ENCODE data around the gene RHAG.
"Not testable (repeated sequence)": the region's sequence is repeated elsewhere in the genome, so short reads cannot be mapped to it uniquely, and the experiment has no call there.

The RHAG gene

DNA sequence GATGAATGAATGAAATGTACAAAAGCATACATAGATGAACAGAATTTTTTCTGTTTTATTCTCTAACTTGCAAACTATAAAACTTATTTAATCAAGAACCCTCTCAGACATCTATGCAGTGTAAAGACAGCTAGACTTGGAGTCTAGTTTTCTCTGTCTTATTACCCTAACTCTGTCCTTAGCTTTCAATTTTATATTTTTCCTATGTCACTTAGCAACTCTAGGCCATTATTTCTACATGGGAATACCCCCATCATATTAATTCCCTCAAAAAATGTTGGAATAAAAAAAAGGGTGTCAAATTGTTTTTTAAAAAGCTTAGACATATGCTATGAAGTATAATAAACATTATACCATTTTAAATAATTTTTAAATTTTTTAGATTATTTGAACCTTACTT, 1.2 kb downstream of the RHAG start:
- DNase-seq, result no peak

DNA sequence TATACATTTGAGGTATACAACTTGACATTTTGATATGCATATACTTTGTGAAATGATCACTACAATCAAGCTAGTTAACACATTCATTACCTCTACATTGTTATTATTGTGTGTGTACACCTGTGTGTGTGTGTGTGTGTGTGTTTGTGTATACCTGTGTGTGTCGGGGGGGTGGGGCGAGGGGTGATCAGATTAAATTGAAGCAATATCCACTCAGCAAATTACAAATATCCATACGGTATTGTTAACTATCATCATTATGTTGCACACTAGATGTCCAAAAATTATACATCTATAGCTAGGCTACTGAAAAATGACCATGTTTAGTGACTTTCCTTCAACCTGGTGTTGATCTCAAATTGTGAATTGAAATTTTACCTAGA, 1.8 kb downstream of the RHAG start:
- DNase-seq, result no peak

DNA sequence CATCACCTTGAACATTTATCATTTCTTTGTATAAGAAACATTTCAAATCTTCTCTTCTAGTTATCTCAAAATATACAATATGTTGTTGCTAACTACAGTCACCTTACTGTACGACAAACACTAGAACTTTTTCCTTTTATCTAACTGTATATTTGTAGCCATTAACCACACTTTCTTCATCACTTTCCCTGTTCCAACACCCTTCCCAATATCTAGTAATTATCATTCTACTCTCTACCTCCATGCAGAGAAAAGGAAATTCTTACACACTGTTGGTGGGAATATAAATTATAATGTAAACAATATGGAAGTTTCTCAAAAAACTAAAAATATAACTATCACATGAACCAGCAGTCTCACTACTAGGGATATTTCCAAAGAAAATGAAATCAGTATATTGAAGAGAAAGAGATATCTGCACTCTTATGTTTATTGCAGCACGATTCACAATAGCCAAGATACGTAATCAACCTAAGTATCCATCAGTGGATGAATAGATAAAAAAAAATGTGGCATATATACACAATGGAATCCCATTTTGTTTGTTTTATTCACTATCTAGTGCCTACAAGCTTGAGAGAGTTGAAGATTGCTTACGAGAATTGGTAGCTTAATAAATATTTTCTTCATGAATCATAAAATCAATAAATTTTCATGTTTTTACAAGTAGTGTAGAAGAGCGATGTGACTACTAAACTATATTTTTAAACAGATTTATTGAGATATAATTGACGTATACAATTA, 2.4 kb downstream of the RHAG start:
- DNase-seq, result no peak

DNA sequence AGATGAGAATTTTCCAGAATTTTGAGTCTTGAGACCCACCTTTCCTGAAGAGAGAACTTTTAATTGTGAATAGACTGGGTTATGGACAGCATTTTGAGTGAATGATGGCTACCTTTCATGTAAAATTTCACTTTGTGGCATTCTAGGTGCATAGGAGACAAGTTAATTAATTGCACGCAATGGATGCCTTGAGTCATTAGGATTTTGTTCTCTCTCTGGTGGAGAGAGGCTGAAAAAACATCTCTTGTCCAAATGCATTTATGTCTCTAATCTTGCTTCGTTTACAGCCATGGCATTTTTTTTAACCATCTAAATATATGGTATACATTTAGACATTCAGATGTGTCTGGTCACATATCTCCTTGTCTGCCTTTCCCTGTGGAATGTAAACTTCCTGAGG, 3.1 kb downstream of the RHAG start:
- DNase-seq, result no peak

DNA sequence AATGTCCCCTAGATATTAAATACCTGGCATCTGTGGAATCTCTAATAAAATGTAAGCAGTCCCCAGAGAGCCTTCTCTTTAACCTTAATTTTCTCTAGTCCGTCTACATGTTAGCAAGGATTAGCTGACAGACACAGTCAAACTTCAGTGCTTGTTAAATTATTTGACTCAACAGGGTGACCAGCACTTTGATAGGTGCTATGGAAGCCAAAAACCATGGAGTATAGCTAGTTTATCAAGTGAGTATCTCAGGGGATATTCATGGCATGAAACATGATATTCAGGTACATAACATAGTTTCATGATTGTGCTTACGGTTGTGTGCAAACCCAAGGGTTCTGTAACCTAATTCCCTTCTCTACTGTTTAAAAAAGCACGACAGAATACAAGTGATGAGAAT, 3.9 kb downstream of the RHAG start:
- DNase-seq, result no peak

DNA sequence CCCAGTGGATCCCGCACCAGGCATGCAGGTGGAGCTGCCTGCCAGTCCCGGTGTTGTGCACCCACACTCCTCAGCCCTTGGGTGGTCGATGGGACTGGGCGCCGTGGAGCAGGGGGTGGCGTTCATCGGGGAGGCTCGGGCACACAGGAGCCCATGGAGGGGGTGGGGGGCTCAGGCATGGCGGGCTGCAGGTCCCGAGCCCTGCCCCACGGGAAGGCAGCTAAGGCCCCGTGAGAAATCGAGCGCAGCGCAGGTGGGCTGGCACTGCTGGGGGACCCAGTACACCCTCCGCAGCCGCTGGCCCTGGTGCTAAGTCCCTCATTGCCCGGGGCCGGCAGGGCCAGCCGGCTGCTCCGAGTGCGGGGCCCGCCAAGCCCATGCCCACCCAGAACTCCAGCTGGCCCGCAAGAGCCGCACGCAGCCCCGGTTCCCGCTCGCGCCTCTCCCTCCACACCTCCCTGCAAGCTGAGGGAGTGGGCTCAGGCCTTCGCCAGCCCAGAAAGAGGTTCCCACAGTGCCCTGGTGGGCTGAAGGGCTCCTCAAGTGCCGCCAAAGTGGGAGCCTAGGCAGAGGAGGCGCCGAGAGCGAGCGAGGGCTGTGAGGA, 7.1 kb downstream of the RHAG start:
- DNase-seq, result not testable (repeated sequence)

DNA sequence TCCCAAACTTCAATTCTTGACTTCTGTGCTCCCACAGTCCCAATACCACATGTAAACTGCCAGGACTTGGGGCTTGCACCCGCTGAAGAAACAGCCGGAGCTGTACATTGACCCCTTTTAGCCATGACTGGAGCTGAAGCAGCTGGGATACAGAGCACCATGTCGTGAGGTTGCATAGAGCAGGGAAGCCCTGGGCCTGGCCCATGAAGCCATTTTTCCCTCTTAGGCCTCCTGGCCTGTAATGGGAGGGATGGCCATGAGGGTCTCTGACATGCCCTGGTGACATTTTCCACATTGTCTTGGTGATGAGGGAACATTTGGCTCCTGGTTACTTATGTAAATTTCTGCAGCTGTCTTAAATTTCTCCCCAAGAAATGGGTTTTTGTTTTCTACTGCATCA, 9.8 kb downstream of the RHAG start:
- no peak for DNase-seq

DNA sequence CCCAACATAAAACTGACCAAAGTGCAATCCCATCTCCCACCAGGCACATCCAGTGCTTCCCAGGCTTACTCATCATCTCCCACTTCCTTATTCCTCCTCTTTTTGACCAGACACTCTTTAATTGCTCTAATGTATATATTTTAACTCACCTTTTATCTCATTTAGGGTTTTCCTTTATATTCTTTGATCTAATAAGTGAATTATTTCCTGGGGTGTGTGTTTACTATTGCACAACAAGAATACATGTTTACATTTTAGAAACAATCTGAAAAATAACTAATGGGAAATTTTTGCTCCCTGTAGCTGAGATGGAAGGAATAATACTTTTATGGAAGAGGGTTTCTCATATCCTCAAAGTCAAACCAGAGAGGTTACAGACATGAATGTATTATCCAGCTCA, 18.4 kb downstream of the RHAG start:
- no peak for DNase-seq

DNA sequence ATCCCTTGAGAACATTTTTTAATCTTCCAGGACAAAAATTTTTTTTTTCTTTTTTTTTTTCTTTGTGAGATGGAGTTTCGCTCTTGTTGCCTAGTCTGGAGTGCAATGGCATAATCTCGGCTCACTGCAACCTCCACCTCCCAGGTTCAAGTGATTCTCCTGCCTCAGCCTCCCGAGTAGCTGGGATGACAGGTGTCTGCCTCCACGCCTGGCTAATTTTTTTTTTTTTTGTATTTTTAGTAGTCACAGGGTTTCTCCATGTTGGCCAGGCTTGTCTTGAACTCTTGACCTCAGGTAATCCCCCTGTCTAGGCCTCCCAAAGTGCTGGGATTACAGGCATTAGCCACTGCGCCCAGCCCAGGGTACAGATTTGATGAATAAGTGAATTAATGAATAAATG, 22.5 kb downstream of the RHAG start:
- not testable (repeated sequence) for DNase-seq

DNA sequence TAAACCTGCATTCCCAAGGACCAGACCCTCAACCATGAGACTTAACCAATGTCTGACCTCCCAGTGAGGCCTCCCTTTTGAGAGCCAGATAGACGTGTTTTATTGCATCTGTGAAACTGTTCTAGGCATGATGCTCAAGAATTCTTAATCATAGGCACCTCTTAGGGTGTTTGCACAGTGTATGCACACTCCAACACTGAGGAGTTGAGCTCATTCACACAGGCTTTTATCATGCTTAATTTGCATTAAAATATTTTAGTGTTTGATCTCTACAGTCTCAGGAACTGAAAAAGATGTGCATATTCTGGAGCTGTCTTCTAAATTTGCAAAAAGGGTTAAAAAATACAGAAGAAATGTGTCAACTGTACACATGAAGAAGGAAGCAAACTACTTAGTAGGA, 27.4 kb downstream of the RHAG start:
- no peak for DNase-seq

DNA sequence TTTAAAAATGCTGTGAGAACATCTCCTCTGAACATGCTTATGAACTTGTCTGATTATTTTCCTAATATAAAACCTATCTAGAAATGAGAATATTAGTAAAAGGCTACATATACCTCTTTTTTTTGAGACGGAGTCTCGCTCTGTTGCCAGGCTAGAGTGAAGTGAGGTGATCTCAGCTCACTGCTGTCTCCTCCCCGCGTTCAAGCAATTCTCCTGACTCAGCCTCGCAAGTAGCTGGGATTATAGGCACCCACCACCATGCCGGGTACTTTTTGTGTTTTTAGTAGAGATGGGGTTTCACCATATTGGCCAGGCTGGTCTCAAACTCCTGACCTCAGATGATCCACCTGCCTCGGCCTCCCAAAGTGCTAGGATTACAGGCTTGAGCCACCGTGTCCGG, 28.4 kb downstream of the RHAG start:
- DNase-seq, result not testable (repeated sequence)

DNA sequence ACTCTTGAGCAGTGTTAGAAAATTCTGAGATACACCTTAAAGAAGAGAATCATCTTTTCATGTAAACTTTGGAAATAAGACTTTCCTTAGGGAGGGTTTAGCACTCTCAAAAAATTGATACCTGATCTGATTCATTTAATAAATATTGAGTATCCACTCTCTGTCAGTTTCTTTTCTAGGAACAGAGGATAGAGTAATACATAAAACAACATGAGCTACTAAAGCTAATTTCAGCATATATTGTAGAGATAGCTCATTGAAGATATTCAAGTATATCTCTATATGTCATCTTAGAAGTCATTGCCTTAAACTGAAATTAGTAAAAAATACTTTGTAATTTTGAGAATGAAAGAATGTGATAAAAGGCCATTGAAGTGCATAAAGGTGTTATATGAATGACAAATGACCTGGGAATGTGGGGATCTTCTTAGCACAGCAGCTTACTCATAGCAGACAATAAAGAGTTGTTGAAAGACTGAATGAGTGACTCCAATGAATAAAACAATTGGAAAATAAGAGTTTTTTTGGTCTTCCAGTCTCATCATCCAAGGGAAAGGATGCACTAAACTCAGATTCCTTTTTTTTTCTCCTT, 29.2 kb downstream of the RHAG start:
- DNase-seq, result no peak

DNA sequence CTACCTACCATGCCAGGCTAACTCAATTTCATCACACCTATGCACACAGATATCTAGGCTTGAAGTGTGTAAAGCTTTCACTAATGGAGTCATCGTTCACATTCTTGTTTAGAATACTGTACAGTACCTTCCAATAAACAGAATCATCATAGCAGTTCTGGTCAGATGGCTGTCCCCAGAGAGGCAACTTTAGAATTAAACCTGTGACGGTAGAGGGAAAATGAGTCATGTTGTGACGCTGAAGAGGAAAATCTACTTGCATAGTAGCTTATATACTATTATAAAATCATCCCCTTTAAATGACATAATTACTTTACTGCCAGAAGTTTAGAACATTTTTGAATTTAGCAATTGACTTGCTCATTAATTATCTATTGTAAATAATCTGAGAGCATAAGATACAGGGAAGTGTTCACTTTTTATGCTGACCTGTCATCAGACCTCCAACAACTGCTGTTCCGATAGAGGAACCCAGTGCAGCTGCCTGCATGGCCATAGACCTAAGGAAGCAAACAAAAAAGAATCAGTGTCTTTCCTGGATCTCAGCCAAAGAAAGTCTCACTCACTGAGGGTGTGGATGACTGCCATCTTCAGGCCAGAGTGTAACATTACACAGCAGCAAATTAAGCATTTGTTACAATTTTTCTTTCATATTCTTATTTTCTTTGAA, 29.8 kb downstream of the RHAG start:
- no peak for DNase-seq

DNA sequence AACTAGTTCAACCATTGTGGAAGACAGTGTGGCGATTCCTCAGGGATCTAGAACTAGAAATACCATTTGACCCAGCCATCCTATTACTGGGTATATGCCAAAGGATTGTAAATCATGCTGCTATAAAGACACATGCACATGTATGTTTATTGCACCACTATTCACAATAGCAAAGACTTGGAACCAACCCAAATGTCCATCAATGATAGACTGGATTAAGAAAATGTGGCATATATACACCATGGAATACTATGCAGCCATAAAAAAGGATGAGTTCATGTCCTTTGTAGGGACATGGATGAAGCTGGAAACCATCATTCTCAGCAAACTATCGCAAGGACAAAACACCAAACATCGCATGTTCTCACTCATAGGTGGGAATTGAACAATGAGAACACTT, 32.6 kb downstream of the RHAG start:
- not testable (repeated sequence) for DNase-seq

DNA sequence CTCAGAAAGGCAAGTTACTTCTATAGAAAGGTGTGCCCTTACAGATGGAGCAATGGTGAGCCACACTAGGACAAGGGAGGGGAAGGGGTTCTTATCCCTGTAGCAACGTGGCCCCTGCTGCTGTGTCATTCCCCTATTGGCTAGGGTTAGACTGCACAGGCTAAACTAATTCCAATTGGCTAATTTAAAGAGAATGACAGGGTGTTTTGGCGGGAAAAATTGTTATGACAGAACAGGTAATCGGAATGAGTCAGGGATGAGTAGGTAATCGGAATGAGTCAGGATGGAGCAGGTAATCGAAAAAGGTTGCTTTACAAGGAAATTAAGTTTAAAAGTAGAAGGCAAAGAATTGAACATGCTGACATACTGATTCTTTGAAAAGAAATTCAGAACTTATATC, 49.4 kb downstream of the RHAG start:
- DNase-seq, result not testable (repeated sequence)

DNA sequence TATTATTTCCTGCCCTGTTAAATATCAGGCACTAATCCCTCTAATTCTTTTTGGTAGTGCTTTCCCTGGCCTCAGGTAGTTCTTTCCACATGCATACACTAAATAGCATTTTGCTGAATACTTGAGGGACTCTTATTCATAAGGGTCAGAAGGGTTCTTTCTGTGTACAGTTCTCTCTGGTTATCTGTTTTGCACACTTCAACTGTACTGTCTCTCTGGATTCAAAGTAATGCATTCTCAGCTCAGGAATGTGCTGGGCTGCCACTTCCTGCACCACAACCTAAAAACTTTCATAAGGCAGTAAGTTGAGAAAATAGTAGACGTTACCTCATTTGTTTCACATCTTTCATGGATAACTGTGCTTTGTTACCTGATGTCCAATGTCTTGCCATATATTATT, 54.1 kb downstream of the RHAG start:
- no peak for DNase-seq

DNA sequence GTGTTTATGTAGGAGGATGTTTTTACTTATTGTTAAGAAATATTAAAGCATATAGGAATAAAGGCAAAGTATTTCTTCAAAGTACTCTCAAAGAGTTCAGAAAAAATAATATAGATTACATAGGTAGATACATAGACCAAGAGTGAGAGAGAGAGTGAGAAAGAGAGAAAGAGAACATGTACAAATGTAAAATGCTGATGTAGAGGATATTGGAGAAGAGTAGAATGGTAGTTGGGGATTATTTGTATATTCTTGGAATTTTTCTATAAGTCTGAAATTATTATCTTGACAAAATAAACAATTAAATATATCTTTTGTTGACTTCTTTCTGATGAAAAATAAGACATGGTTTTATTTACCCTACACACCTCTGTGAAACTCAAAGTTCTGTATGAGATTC, 57.0 kb downstream of the RHAG start:
- DNase-seq, result no peak

DNA sequence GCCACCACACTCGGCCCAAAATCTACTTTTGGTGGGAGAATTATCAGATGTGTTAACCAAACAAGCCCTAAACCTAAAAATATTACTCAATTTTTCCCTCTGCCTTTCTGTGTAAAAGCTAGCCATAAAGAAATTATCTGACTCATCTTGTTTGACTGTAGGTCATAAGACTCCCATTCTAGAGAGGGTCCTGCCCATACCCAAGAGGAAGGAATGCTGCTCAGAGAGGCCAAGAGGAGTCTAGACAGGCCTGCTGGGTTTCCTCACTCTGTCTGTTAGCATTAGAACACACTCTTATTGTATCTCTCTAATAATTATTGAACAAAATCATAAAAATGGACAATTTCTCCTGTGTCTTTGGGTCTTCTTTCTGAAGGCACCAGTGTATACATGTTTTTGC, 60.0 kb downstream of the RHAG start:
- DNase-seq, result no peak

DNA sequence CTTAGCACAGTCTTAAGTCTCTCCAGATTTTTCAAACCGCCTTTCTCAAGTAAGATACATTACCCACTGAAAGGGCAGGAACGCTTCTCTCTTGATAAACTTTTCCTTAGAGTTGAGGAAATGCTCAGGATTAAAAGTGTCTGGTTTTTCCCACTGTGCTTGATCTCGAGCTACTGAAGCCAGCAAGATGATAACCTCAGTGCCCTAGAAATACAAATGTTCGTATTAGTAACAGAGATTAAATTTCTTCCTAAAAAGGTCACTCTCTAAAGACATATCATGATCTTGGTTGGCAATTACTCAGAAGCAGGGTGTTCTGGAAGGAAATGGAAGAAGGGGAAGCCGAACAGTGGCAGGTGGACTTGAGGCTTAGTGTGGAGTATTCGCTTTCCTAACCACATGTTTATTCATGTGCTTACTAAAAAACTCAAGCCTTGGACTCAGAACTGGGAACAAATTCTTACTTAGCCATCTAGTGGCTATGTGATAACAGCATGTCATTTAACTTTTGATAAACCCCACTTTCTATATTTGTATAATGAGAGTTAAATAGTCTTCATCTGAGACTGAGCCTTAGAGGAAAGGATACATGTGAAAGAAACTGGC, 66.1 kb downstream of the RHAG start:
- no peak for DNase-seq

DNA sequence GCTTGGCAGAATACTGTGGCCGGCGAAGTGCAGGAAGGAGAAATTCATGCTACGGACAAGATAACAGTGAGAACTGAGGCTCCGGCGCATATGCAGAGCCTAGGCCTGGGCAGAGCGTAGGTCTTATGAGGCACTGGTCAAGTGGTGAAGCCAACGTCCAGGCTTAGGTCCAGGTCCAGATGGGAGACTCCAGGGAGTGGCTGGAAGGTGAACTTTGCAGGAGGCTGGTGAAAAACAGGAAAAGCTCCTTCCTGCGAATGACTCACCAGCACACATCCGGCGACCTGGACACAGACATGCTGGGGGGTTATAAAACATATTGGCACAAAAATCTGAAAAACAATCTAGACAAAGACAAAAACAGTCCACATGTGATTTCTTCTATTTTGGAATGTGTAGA, 70.8 kb downstream of the RHAG start:
- no peak for DNase-seq

DNA sequence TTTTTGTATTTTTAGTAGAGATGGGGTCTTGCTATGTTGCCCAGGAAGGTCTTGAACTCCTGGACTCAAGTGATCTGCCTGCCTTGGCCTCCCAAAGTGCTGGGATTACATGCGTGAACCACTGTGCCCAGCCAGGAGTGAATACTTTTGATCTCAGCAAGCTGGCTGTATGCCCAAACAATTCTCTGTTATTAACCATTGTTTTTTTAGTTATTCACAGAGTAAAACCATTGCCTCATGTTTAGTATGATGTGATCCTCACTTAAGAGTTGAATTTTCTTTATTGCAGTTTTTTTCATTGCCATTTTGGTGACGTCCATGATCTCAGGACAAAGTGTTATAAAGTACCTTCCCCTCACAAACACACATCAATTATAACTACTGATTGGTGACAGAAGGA, 71.4 kb downstream of the RHAG start:
- no peak for DNase-seq

DNA sequence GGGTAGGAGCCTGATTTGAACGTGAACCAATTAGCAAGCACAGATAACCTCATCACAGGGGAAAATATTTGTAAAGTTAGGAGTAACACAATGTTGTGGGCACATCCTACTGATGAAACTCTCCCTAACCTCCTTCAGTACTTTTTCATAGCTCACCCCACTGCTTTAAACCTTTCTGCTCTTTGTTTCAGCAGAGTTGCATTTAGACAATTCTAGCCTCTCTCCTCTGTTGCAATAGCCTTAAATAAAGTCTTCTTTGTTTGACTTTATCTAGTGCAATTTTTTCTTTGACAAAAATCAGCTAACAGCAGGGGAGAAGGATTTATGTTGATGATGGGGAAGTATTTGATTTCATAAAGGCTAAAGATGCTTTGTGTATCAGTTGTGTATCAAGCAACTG, 72.1 kb downstream of the RHAG start:
- DNase-seq, result no peak

DNA sequence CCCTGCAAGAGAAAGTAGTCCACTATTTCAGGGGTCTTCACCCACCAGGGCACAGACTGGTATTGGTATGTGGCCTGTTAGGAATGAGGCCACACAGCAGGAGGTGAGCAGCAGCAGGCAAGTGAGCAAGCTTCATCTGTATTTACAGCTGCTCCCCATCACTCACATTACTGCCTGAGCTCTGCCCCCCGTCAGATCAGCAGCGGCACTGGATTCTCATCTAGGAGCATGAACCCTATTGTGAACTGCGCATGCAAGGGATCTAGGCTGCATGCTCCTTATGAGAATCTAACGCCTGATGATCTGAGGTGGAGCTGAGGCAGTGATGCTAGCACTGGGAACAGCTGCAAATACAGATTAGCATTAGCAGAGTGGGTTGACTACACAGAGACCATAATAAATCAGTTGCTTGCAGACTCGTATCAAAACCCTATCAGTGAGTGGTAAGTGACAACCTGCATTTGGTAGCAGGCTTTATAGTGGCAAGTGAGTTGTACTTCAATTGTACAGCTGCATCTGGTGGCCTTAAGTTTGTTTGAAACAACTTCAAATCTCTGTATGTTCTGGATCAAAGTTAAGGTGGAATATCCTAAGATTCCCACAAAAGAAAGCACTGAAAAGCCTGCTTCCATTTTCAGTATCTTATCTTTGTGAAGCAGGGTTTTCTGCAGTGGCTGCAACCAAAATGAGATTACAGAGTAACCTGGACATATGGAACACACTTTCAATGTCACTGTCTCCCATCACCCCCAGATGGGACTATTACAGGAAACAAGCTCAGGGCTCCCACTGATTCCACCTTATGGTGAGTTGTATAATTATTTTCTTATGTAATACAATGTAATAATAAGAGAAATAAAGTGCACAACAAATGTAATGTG, 73.4 kb downstream of the RHAG start:
- no peak for DNase-seq

Data from stimulated activated CD4-positive, alpha-beta T cell treated with anti-CD3 and anti-CD28 coated beads, Interleukin-2, amount 100 ng/mL, for 48 hours (primary cell).